SH-SY5Y (cell line): ENCODE data around the gene KIF14.

Experiments
- GATA2 ChIP-seq: IDR thresholded peaks from 2 replicates; pipeline ENCODE4 v1.6.1; 2011; ENCODE audit warnings: mild to moderate bottlenecking, low read depth, low read length
- GATA3 ChIP-seq: IDR thresholded peaks from 2 replicates; pipeline ENCODE4 v1.6.1; 2011; ENCODE audit warnings: low read depth, mild to moderate bottlenecking, low read length, moderate library complexity

GRCh38 chr1:200634261-200635122 lies 13.9 kb upstream of the KIF14 start:
- TF ChIP-seq GATA2, result no peak
- TF ChIP-seq GATA3, result no peak
